Colonic mucosa (tissue), 4 donors: ENCODE results near the gene TRAK2. TPM values are rescaled to one million over a fixed set of nuclear protein-coding genes. Genes with fewer than 3 reads are reported as not detected.

Source experiments
- DNase-seq: peaks from one replicate; pipeline ENCODE4 v3.0.0-alpha.2; 2020
- H3K27ac ChIP-seq: fragments of 200-600 bp; one replicate; pipeline ENCODE4 v1.8.0; 2021
- H3K27me3 ChIP-seq: fragments of 200-600 bp; one replicate; pipeline ENCODE4 v1.8.0; 2021
- H3K36me3 ChIP-seq: fragments of 200-600 bp; one replicate; pipeline ENCODE4 v1.8.0; 2021
- H3K4me1 ChIP-seq: fragments of 200-600 bp; one replicate; pipeline ENCODE4 v1.8.0; 2021; ENCODE audit warnings: mild to moderate bottlenecking
- H3K4me3 ChIP-seq: fragments of 200-600 bp; one replicate; pipeline ENCODE4 v1.8.0; 2021
- H3K9ac ChIP-seq, 2 donors: one replicate each; pipeline ENCODE4 v1.7.0; 2013; ENCODE audit warnings: control low read depth in 2 of 2, low read depth in 2 of 2, low read length in 2 of 2
- H3K9me3 ChIP-seq: fragments of 200-600 bp; one replicate; pipeline ENCODE4 v1.8.0; 2021
- intact Hi-C: fragments of 100-400 bp; cut with DNase I; formaldehyde crosslinking; loops from one replicate; pipeline ENCODE4 v1.14.1; 2022
- total RNA-seq, 2 donors: library from RNA; stranded (reverse); fragmentation: NEBNext Ultra II Directional in 1 of 2; extraction: Animal tissue kit (Norgen Biotek cat#: 25700) in 1 of 2; gene quantifications; one replicate each; pipeline ENCODE4 v1.2.1, GENCODE V29; 2021
- TF ChIP-seq, protein P1 (sequence below): fragments of 200-600 bp; IDR thresholded peaks from one replicate; pipeline ENCODE4 v1.8.0; 2022; ENCODE audit warnings: antibody characterized with exemption, mild to moderate bottlenecking
- donor health status: healthy.
- donor health status: DM: no; HTN: no; CAD: no.
- donor health status: DM: no; HTN: no; CAD: no.

The TRAK2 gene
- total RNA-seq, 2 donors from 2014 or later, result 40.0 to 50.3 TPM

DNA sequence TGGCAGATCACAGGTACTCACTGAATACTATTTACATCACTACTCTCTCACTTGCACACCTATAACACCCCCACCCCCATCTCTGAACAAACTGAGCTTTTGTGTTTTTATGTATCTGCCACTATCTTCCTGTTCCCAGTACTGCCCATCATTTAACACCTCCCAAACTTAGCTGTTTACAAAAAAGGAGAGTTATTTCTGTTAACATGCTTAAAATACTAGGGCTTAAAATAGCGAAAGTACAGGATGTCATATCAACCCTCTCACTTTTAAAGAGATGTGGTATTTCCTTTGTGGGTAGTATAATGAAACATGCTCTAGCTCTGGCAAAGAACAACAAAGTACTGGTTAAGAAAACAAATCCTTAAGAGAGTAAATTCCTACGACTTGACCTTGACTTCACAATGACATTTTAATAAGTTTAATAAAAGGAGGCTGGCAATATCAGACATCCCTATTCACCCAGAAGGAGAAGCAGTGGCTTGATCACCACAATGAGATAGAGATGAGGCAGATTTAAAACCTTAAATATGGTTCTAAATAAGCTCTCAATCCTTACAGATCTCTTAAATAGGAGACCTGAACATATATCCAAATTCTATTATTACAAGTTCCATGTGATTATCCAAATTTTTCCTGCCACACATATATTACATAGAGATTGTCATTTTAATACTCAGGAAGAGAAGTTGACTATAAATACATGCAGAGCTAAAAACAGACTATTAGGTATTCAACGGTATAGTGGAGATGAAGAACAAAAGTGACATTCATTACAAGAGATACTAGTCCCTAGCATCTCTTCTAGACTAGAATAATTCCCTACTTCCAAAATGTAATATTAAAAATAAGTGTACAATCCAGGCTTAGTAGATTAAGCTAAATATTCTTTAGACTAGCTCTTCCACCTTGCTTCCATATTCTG lies 36.9 kb downstream of the TRAK2 start:
- TF ChIP-seq, protein P1, sequence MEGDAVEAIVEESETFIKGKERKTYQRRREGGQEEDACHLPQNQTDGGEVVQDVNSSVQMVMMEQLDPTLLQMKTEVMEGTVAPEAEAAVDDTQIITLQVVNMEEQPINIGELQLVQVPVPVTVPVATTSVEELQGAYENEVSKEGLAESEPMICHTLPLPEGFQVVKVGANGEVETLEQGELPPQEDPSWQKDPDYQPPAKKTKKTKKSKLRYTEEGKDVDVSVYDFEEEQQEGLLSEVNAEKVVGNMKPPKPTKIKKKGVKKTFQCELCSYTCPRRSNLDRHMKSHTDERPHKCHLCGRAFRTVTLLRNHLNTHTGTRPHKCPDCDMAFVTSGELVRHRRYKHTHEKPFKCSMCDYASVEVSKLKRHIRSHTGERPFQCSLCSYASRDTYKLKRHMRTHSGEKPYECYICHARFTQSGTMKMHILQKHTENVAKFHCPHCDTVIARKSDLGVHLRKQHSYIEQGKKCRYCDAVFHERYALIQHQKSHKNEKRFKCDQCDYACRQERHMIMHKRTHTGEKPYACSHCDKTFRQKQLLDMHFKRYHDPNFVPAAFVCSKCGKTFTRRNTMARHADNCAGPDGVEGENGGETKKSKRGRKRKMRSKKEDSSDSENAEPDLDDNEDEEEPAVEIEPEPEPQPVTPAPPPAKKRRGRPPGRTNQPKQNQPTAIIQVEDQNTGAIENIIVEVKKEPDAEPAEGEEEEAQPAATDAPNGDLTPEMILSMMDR, result no peak
- no peak overlapping the region for H3K27ac ChIP-seq
- H3K4me1 ChIP-seq, result no peaks in the 10 kb centered on the region
- intact Hi-C loops, result no loop called here
- H3K36me3 ChIP-seq, result no peaks in the 10 kb centered on the region
- no peak overlapping the region for H3K4me3 ChIP-seq
- H3K9me3 ChIP-seq, result no peaks in the 10 kb centered on the region
- DNase-seq, result no peak
- no peak overlapping the region for H3K9ac ChIP-seq
- no peaks in the 10 kb centered on the region for H3K27me3 ChIP-seq

DNA sequence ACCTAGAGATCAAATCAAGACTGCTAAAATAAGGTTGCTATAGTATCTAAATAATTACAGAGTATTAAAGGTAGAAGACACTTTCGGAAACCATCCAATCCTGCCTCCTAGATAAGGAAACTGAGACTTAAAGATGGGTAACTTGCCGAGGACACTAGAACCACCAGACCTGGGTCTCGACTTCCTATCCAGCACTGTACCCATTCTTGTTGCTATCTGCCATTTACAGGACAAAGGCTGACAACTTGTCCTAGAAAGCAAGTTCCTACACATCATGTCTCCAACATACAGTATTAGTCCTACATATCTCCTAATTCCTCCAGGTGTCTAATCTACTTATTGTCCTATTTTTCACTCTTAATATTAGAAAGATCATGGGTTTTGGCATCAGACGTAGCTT lies 37.7 kb downstream of the TRAK2 start:
- no peaks in the 10 kb centered on the region for H3K4me1 ChIP-seq
- H3K9me3 ChIP-seq, result no peaks in the 10 kb centered on the region
- H3K9ac ChIP-seq, result no peak overlapping the region
- no peaks in the 10 kb centered on the region for H3K36me3 ChIP-seq
- H3K4me3 ChIP-seq, result no peak overlapping the region
- no peaks in the 10 kb centered on the region for H3K27me3 ChIP-seq
- intact Hi-C loops, result no loop called here
- DNase-seq, result no peak
- TF ChIP-seq, protein P1, result no peak
- no peak overlapping the region for H3K27ac ChIP-seq

DNA sequence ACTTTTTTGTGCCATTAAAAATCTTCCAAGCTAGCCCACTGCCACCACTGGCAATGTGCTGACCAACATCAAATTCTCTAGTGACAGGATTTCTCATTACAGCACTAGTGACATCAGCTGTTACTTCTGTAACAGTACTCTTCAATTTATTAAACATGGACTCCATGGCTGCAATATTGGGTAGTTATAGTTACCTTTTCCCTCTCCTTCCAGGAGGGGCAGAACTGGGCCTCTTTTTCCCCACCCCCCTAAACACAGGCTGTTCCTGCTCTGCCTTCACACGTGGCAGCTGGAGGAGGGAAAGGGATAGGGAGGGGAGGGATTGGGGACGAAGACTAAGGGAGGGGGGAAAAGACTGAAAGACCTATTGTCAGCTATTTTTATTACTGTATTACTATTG lies 38.1 kb downstream of the TRAK2 start:
- Histone ChIP-seq H3K27me3 (no peaks in the 10 kb centered on the region), H3K9me3 (no peaks in the 10 kb centered on the region), H3K9ac (no peak overlapping the region), H3K4me3 (no peak overlapping the region), H3K36me3 (no peaks in the 10 kb centered on the region), H3K4me1 (no peaks in the 10 kb centered on the region), H3K27ac (no peak overlapping the region)
- intact Hi-C loops, result no loop called here
- TF ChIP-seq, protein P1, result no peak
- no peak for DNase-seq

DNA sequence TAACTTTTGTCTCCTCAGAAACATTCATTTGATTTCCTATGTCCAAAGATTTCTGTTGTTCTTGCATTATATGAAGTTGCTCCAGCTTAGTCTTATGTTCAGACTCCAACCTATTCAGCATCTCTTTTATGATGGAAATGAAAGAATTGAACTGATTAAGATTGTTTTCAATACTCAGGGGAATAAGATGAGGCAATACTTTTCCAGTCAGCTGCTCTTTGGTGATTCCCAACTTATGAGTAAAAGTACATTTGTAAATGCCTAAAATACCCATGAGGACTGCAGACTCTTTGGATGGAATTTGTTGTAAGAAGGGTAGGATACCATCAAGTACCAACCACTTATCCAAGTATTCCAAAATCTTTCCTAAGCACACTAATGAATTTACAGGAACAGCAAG lies 39.8 kb downstream of the TRAK2 start:
- no peak overlapping the region for H3K27ac ChIP-seq
- TF ChIP-seq, protein P1, result no peak
- no peaks in the 10 kb centered on the region for H3K9me3 ChIP-seq
- intact Hi-C loops, result no loop called here
- peaks cover 4% of the 10 kb centered on the region for H3K4me1 ChIP-seq
- H3K27me3 ChIP-seq, result no peaks in the 10 kb centered on the region
- no peak overlapping the region for H3K9ac ChIP-seq
- H3K4me3 ChIP-seq, result no peak overlapping the region
- H3K36me3 ChIP-seq, result no peaks in the 10 kb centered on the region
- DNase-seq, result no peak

DNA sequence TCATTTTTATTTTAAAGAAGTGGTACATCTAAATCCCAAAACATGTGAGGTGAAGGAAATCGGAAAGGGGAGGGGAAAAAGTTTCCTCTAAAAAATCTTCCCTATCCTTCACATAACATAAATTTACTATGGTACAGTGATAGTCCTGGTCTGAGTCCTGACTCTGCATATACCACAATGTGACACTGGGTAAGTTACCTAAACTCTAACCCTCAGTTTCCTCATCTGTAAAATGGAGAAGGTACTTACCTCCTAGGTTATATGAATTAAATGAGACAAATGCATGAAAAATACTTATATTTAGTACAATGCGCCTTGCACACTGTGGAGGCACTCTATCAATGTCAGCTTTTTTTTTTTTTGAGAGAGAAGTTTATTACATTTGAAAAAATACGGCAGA lies 42.3 kb downstream of the TRAK2 start:
- DNase-seq, result no peak
- no peak overlapping the region for H3K4me3 ChIP-seq
- intact Hi-C loops, result no loop called here
- no peaks in the 10 kb centered on the region for H3K27me3 ChIP-seq
- no peaks in the 10 kb centered on the region for H3K9me3 ChIP-seq
- no peaks in the 10 kb centered on the region for H3K36me3 ChIP-seq
- H3K9ac ChIP-seq, result no peak overlapping the region
- TF ChIP-seq, protein P1, result no peak
- H3K4me1 ChIP-seq, result peaks cover 4% of the 10 kb centered on the region
- no peak overlapping the region for H3K27ac ChIP-seq
